Osteoblast (primary cell): ENCODE data around the gene THYN1. TPM values are rescaled to one million over a fixed set of nuclear protein-coding genes. Genes with fewer than 3 reads are reported as not detected.
A peak's percentile ranks its signal among the peaks of the same experiment; 100 is the strongest.

Source experiments
- DNase-seq: peaks from one replicate; pipeline ENCODE4 v3.0.0; 2011; ENCODE audit warnings: low spot score, mixed read lengths; ENCODE audit not compliant: insufficient read length; ENCODE audit errors: missing footprints
- H2AFZ ChIP-seq: 2 replicates; pipeline ENCODE4 v1.6.0; 2011; ENCODE audit warnings: mild to moderate bottlenecking, low read length
- H3K27ac ChIP-seq: 2 replicates; pipeline ENCODE4 v1.5.1; 2011; ENCODE audit warnings: mild to moderate bottlenecking, low read depth, low read length, moderate library complexity
- H3K27me3 ChIP-seq: 2 replicates; pipeline ENCODE4 v1.6.0; 2012; ENCODE audit warnings: mild to moderate bottlenecking, control low read depth, inconsistent platforms, low read length, moderate library complexity; ENCODE audit not compliant: insufficient read depth
- H3K36me3 ChIP-seq: 2 replicates; pipeline ENCODE4 v1.5.1; 2011; ENCODE audit warnings: mild to moderate bottlenecking, low read length, control low read depth, moderate library complexity; ENCODE audit not compliant: insufficient read depth
- H3K4me1 ChIP-seq: 2 replicates; pipeline ENCODE4 v1.5.1; 2011; ENCODE audit warnings: mild to moderate bottlenecking, low read length, control low read depth, moderate library complexity; ENCODE audit not compliant: insufficient read depth
- H3K4me2 ChIP-seq: 2 replicates; pipeline ENCODE4 v1.6.0; 2011; ENCODE audit warnings: mild to moderate bottlenecking, low read length; ENCODE audit not compliant: insufficient read depth
- H3K4me3 ChIP-seq: fragments of 200-600 bp; sonication (generic); 3 replicates; pipeline ENCODE4 v1.5.1; 2012; ENCODE audit warnings: mild to moderate bottlenecking, low read length, inconsistent platforms; ENCODE audit not compliant: insufficient read depth
- H3K79me2 ChIP-seq: 2 replicates; pipeline ENCODE4 v1.6.0; 2012; ENCODE audit warnings: mild to moderate bottlenecking, low read length, control low read depth, inconsistent platforms; ENCODE audit not compliant: insufficient read depth
- H3K9me3 ChIP-seq: 2 replicates; pipeline ENCODE4 v1.5.1; 2011; ENCODE audit warnings: low read depth, low read length, control low read depth
- H4K20me1 ChIP-seq: 2 replicates; pipeline ENCODE4 v1.6.0; 2012; ENCODE audit warnings: mild to moderate bottlenecking, low read length, control low read depth; ENCODE audit not compliant: insufficient read depth
- CTCF ChIP-seq: IDR thresholded peaks from 2 replicates; pipeline ENCODE4 v1.5.1; 2011; ENCODE audit warnings: mild to moderate bottlenecking, low read depth, low read length, moderate library complexity; ENCODE audit errors: extremely low read depth
- total RNA-seq: library from RNA; depleted of rRNA; stranded (reverse); fragments of >200 nt; gene quantifications from 2 replicates; pipeline ENCODE4 v1.2.3, GENCODE V29; 2012

The THYN1 gene
- total RNA-seq, 1 donor = 42.0 TPM

GRCh38 chr11:134207538-134208239, 45.5 kb downstream of the THYN1 start:
- no peaks in the 10 kb centered on the region for H3K27me3 ChIP-seq
- no peaks in the 10 kb centered on the region for H3K9me3 ChIP-seq
- H4K20me1 ChIP-seq = no peaks in the 10 kb centered on the region
- no peaks in the 10 kb centered on the region for H3K4me1 ChIP-seq
- peak; percentile 63 for TF ChIP-seq CTCF
- no peak overlapping the region for H3K27ac ChIP-seq
- no peak overlapping the region for H2AFZ ChIP-seq
- H3K79me2 ChIP-seq = peaks cover 13% of the 10 kb centered on the region
- no peak overlapping the region for H3K4me2 ChIP-seq
- peaks cover 31% of the 10 kb centered on the region for H3K36me3 ChIP-seq
- H3K4me3 ChIP-seq = no peak overlapping the region
- no peak for DNase-seq

GRCh38 chr11:134206185-134206584, 47.0 kb downstream of the THYN1 start:
- no peak for DNase-seq
- H3K4me1 ChIP-seq = no peaks in the 10 kb centered on the region
- no peaks in the 10 kb centered on the region for H3K9me3 ChIP-seq
- H3K4me2 ChIP-seq = no peak overlapping the region
- no peak overlapping the region for H3K4me3 ChIP-seq
- H4K20me1 ChIP-seq = no peaks in the 10 kb centered on the region
- no peaks in the 10 kb centered on the region for H3K27me3 ChIP-seq
- H2AFZ ChIP-seq = no peak overlapping the region
- H3K79me2 ChIP-seq = peaks cover 6% of the 10 kb centered on the region
- no peak for TF ChIP-seq CTCF
- H3K36me3 ChIP-seq = peaks cover 46% of the 10 kb centered on the region
- no peak overlapping the region for H3K27ac ChIP-seq

- Histone ChIP-seq H3K27ac (no peak overlapping the region), H3K9me3 (no peaks in the 10 kb centered on the region), H3K27me3 (no peaks in the 10 kb centered on the region), H3K4me3 (no peak overlapping the region), H3K4me1 (no peaks in the 10 kb centered on the region), H2AFZ (no peak overlapping the region), H3K36me3 (peaks cover 47% of the 10 kb centered on the region), H4K20me1 (no peaks in the 10 kb centered on the region), H3K4me2 (no peak overlapping the region), H3K79me2 (peaks cover 2% of the 10 kb centered on the region)
- DNase-seq = no peak
- TF ChIP-seq CTCF = no peak
These were observed 47.4 kb downstream of the THYN1 start for GRCh38 chr11:134205729-134206128.

DNA sequence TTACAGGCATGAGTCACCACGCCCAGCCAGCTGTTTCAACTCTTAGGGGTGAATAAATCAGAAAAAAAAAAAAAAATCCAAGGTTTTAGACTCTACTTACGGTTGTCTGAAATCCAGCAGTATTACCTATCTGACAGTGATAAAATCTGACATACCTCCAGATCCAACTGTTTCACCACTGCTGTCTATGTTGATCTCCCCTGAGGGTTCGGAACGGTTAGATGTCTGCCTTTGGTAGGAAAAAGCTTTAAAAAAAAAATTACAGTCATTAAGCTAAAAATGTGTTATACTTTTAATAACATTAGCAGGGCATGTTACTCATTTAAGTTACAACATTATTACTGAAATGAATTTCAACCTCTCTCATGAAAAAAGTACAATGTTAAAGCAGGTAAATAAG, 50.5 kb downstream of the THYN1 start:
- H3K36me3 ChIP-seq = peaks cover 41% of the 10 kb centered on the region
- no peaks in the 10 kb centered on the region for H3K9me3 ChIP-seq
- DNase-seq = no peak
- H2AFZ ChIP-seq = no peak overlapping the region
- no peak overlapping the region for H3K4me2 ChIP-seq
- no peaks in the 10 kb centered on the region for H3K4me1 ChIP-seq
- no peaks in the 10 kb centered on the region for H3K79me2 ChIP-seq
- no peak overlapping the region for H3K27ac ChIP-seq
- H3K27me3 ChIP-seq = no peaks in the 10 kb centered on the region
- TF ChIP-seq CTCF = no peak
- no peaks in the 10 kb centered on the region for H4K20me1 ChIP-seq
- H3K4me3 ChIP-seq = no peak overlapping the region
